K562 (cell line): ENCODE measurements around the gene LRPAP1. TPM values are rescaled to one million over a fixed set of nuclear protein-coding genes. Genes with fewer than 3 reads are reported as not detected.

ENCODE experiments used
- ATAC-seq: fragments of 200-7000 bp; cut with Tn5 transposase; 3 replicates; pipeline ENCODE4 v1.9.1; 2020; ENCODE audit warnings: moderate library complexity
- BruUV-seq: library from RNA; stranded (reverse); fragments of 400-500 nt; replicated peaks from 2 replicates; lab custom pipeline; 2021; lab: Mats Ljungman, UMichigan
- CTCF ChIA-PET: fragments of 300-600 bp; formaldehyde crosslinking; extraction: SDS; loops from one replicate; lab custom pipeline; 2021; ENCODE audit warnings: low intra/inter-chr PET ratio; lab: Yijun Ruan, JAX
- POLR2A ChIA-PET: fragments of 300-600, 350-650 bp; sonication (Branson Sonifier 250); formaldehyde crosslinking; extraction: SDS; loops from one replicate; lab custom pipeline; 2021; ENCODE audit warnings: antibody characterized with exemption, inconsistent platforms; lab: Yijun Ruan, JAX
- DNase-seq, 4 experiments: peaks; one replicate each; pipeline versions ENCODE4 v3.0.0 to v3.0.0-alpha.2; 2011 to 2018; ENCODE audit warnings: low spot score in 3 of 4, mixed read lengths in 3 of 4; ENCODE audit errors: extremely low read depth in 1 of 4
- FAIRE-seq: peaks from 2 replicates; lab custom pipeline; 2011; peaks lifted over from hg19 to GRCh38; lab: Jason Lieb, UNC
- H2AFZ ChIP-seq: 2 replicates; pipeline ENCODE4 v1.6.0; 2011; ENCODE audit warnings: low read depth, low read length, control low read depth, inconsistent platforms
- H3K27ac ChIP-seq: fragments of 200-600 bp; 3 replicates; pipeline ENCODE4 v1.8.0; 2011; ENCODE audit warnings: low read depth, mild to moderate bottlenecking, control low read depth, inconsistent platforms, low read length, moderate library complexity, mixed read lengths; ENCODE audit errors: extremely low read depth
- H3K27me3 ChIP-seq, 2 experiments: fragments of 300-600 bp in 1 of 2; 2 replicates in 1 of 2; 3 replicates in 1 of 2; pipeline versions ENCODE4 v1.6.0 to v1.8.0; 2011; ENCODE audit warnings: inconsistent platforms in 2 of 2, low read length in 2 of 2, mild to moderate bottlenecking in 1 of 2, mixed read lengths in 1 of 2, moderate library complexity in 1 of 2; ENCODE audit not compliant: control insufficient read depth in 2 of 2, insufficient read depth in 2 of 2
- H3K36me3 ChIP-seq: fragments of 300-600 bp; 3 replicates; pipeline ENCODE4 v1.8.0; 2011; ENCODE audit warnings: mild to moderate bottlenecking, low read length, inconsistent platforms; ENCODE audit not compliant: control insufficient read depth, insufficient read depth
- H3K4me1 ChIP-seq, 2 experiments: fragments of 200-600 bp in 1 of 2; replicated peaks in 1 of 2; 2 replicates in 1 of 2; 3 replicates in 1 of 2; pipeline versions ENCODE4 v1.5.1 to v1.8.0; 2011; ENCODE audit warnings: inconsistent platforms in 2 of 2, low read length in 2 of 2, mild to moderate bottlenecking in 1 of 2, mixed read lengths in 1 of 2, moderate library complexity in 1 of 2; ENCODE audit not compliant: control insufficient read depth in 2 of 2, insufficient read depth in 2 of 2
- H3K4me2 ChIP-seq: 2 replicates; pipeline ENCODE4 v1.6.1; 2011; ENCODE audit warnings: low read length, control low read depth, inconsistent platforms, mixed read lengths; ENCODE audit not compliant: insufficient read depth
- H3K4me3 ChIP-seq: fragments of 200-600 bp; sonication (generic), shearing (Covaris generic); 2 replicates; pipeline ENCODE4 v1.5.1; 2016; ENCODE audit warnings: control low read depth, inconsistent platforms
- H3K79me2 ChIP-seq: fragments of 200-600 bp; 3 replicates; pipeline ENCODE4 v1.8.0; 2011; ENCODE audit warnings: low read length, inconsistent platforms; ENCODE audit not compliant: control insufficient read depth, insufficient read depth
- H3K9ac ChIP-seq, 2 experiments: 2 replicates each; pipeline versions ENCODE4 v1.6.0 to v1.6.1; 2011; ENCODE audit warnings: low read depth in 2 of 2, low read length in 2 of 2, control low read depth in 1 of 2, inconsistent platforms in 1 of 2, mild to moderate bottlenecking in 1 of 2, mixed read lengths in 1 of 2; ENCODE audit not compliant: insufficient read depth in 1 of 2
- H3K9me1 ChIP-seq: one replicate; pipeline ENCODE4 v1.6.0; 2011; ENCODE audit warnings: inconsistent platforms, mild to moderate bottlenecking, low read length, moderate library complexity; ENCODE audit not compliant: control insufficient read depth, insufficient read depth
- H3K9me3 ChIP-seq: replicated peaks from 2 replicates; pipeline ENCODE4 v1.5.1; 2011; ENCODE audit warnings: low read depth, low read length, inconsistent platforms; ENCODE audit not compliant: control insufficient read depth, insufficient read depth
- H4K20me1 ChIP-seq: replicated peaks from 2 replicates; pipeline ENCODE4 v1.6.1; 2011; ENCODE audit warnings: low read length, inconsistent platforms, mixed read lengths; ENCODE audit not compliant: control insufficient read depth, insufficient read depth
- POLR2G ChIP-seq: fragments of 200-400 bp; formaldehyde crosslinking; IDR thresholded peaks from 2 replicates; pipeline ENCODE4 v1.6.1; 2017; ENCODE audit warnings: low read depth, mild to moderate bottlenecking, antibody characterized with exemption, low read length, moderate library complexity
- RAD21 ChIP-seq, 2 experiments: fragments of 250-450 bp in 1 of 2; fragments of 450-650 bp in 1 of 2; sonication (Bioruptor Pico) in 1 of 2; formaldehyde crosslinking in 1 of 2; IDR thresholded peaks in 1 of 2; conservative IDR thresholded peaks in 1 of 2; 2 replicates each; pipeline versions ENCODE4 v1.4.0 to v1.8.0; 2020 to 2022; ENCODE audit warnings: mild to moderate bottlenecking in 2 of 2, moderate library complexity in 1 of 2
- TCF7 ChIP-seq: sonication (generic); IDR thresholded peaks from 2 replicates; pipeline ENCODE4 v1.6.1; 2016; ENCODE audit warnings: antibody characterized with exemption, borderline replicate concordance
- ZNF24 ChIP-seq: fragments of 450-650 bp; IDR thresholded peaks from 2 replicates; pipeline ENCODE4 v1.6.1; 2016
- WGBS: fragments of 100-300 bp; shearing (Covaris generic); methylation state at CpG from one replicate; pipeline ENCODE4 v1.1.6; 2016; ENCODE audit warnings: low coverage, mixed read lengths; ENCODE audit not compliant: insufficient coverage; ENCODE audit errors: missing lambda C conversion rate; 5-methylcytosine and 5-hydroxymethylcytosine counted together
- in situ Hi-C: fragments of 300-500 bp; cut with MboI; formaldehyde crosslinking; loops from 4 replicates; pipeline ENCODE4 v1.15.0; 2018; ENCODE audit warnings: inconsistent platforms, mixed read lengths
- intact Hi-C: fragments of 100-400 bp; cut with micrococcal nuclease; formaldehyde crosslinking; loops from 2 replicates; pipeline ENCODE4 v1.14.2; 2022
- polyA plus RNA-seq, 8 experiments: library from polyadenylated mRNA; depleted of rRNA in 4 of 8; stranded (reverse) in 5 of 8; unstranded in 3 of 8; fragments of >200 nt; fragmentation: Nextera tagmentation in 2 of 8; fragmentation: Illumina TruSeq in 1 of 8; extraction: Ambion mirVana in 2 of 8; extraction: Trizol in 1 of 8; gene quantifications; 2 replicates each; pipeline versions ENCODE4 v1.2.1 to v1.2.3, GENCODE V29; 2011 to 2014; ENCODE audit warnings: inconsistent platforms in 1 of 8, missing spikeins in 1 of 8
- total RNA-seq, 7 experiments: library from RNA; depleted of rRNA in 6 of 7; stranded (reverse); fragments of >200 nt in 6 of 7; fragmentation: Illumina TruSeq in 2 of 7; extraction: Trizol in 2 of 7; gene quantifications; 2 replicates each; pipeline versions ENCODE4 v1.2.1 to v1.2.3, GENCODE V29; 2011 to 2021; ENCODE audit warnings: low replicate concordance in 1 of 7
- TF ChIP-seq, protein P1 (sequence below): fragments of 250-450 bp; sonication (Bioruptor Pico); IDR thresholded peaks from 2 replicates; pipeline ENCODE4 v1.6.1; 2021; ENCODE audit warnings: mild to moderate bottlenecking
- TF ChIP-seq, protein P2 (sequence below), 2 experiments: IDR thresholded peaks in 1 of 2; conservative IDR thresholded peaks in 1 of 2; 2 replicates each; pipeline ENCODE4 v1.6.1; 2016; ENCODE audit warnings: low read depth in 2 of 2, mild to moderate bottlenecking in 1 of 2, missing compliant biosample characterization in 1 of 2, missing genetic modification characterization in 1 of 2, moderate library complexity in 1 of 2
- TF ChIP-seq, protein P3 (sequence below): fragments of 450-650 bp; IDR thresholded peaks from 2 replicates; pipeline ENCODE4 v1.6.1; 2016; ENCODE audit warnings: mild to moderate bottlenecking

LRPAP1 gene
- total and polyA plus RNA-seq, 9 of the 15 experiments (the other 6 are each of a cell fraction or from before 2014, with no cell fraction given): 1.1 to 75.5 (median 41.8) TPM

DNA sequence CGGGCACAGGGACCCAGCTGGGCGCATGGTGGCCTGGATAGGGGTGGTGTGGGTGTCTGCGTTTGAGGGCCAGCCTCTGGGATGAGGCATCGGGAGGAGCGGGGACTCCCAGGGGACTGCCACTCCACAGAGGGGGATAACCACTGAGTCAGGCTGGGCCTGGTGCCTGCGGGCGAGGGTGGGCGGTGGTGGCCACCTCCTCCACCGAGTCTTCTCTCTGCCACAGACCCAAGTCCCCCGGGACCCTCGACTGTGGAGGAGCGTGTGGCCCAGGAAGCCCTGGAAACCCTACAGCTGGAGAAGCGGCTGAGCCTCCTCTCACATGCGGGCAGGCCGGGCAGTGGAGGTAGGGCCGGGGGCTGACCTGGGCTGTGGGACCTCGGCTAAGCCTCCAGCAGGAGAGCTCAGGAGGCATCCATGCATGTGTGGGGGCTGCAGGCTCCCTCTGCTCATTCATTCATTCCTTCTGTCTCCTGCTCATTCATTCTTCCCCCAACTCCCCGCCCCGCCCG lies 42.7 kb downstream of the LRPAP1 start:
- H2AFZ ChIP-seq: no peak overlapping the region
- no peak for TF ChIP-seq RAD21 (CRISPR knock-in tag; conservative IDR thresholded peaks at IDR 0.05 in 1 of 2, IDR thresholded peaks at IDR 0.05 in 1 of 2)
- TF ChIP-seq ZNF24: peak; percentile 95
- TF ChIP-seq, protein P1, sequence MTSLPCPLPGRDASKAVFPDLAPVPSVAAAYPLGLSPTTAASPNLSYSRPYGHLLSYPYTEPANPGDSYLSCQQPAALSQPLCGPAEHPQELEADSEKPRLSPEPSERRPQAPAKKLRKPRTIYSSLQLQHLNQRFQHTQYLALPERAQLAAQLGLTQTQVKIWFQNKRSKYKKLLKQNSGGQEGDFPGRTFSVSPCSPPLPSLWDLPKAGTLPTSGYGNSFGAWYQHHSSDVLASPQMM (CRISPR knock-in tag): no peak
- TF ChIP-seq POLR2G: 0 out of 2 replicates have a peak, but pooled peaks have one; percentile 13
- TF ChIP-seq, protein P2, sequence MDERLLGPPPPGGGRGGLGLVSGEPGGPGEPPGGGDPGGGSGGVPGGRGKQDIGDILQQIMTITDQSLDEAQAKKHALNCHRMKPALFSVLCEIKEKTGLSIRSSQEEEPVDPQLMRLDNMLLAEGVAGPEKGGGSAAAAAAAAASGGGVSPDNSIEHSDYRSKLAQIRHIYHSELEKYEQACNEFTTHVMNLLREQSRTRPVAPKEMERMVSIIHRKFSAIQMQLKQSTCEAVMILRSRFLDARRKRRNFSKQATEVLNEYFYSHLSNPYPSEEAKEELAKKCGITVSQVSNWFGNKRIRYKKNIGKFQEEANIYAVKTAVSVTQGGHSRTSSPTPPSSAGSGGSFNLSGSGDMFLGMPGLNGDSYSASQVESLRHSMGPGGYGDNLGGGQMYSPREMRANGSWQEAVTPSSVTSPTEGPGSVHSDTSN (CRISPR knock-in tag; IDR thresholded peaks at IDR 0.05; ENCODE audit: low read depth): no peak
- TF ChIP-seq, protein P2 (tag; conservative IDR thresholded peaks at IDR 0.05; ENCODE audit: low read depth): no peak
- TF ChIP-seq TCF7: no peak
- TF ChIP-seq, protein P3, sequence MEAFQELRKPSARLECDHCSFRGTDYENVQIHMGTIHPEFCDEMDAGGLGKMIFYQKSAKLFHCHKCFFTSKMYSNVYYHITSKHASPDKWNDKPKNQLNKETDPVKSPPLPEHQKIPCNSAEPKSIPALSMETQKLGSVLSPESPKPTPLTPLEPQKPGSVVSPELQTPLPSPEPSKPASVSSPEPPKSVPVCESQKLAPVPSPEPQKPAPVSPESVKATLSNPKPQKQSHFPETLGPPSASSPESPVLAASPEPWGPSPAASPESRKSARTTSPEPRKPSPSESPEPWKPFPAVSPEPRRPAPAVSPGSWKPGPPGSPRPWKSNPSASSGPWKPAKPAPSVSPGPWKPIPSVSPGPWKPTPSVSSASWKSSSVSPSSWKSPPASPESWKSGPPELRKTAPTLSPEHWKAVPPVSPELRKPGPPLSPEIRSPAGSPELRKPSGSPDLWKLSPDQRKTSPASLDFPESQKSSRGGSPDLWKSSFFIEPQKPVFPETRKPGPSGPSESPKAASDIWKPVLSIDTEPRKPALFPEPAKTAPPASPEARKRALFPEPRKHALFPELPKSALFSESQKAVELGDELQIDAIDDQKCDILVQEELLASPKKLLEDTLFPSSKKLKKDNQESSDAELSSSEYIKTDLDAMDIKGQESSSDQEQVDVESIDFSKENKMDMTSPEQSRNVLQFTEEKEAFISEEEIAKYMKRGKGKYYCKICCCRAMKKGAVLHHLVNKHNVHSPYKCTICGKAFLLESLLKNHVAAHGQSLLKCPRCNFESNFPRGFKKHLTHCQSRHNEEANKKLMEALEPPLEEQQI: no peak
- H3K9me1 ChIP-seq: no peaks in the 10 kb centered on the region
- CTCF ChIA-PET: no interaction called here
- no peaks in the 10 kb centered on the region for H3K9me3 ChIP-seq
- H3K9ac ChIP-seq: no peak overlapping the region
- peaks cover 25 to 83% of the 10 kb centered on the region in 2 experiments; a peak in 4 of 5 replicates for H3K27me3 ChIP-seq
- ATAC-seq (peak; percentile 44), FAIRE-seq (no peak), DNase-seq (no peak)
- intact Hi-C loops: no loop called here
- no peak overlapping the region for H3K4me3 ChIP-seq
- no peaks in the 10 kb centered on the region for H3K36me3 ChIP-seq
- H3K4me1 ChIP-seq: peaks cover 0 to 55% of the 10 kb centered on the region in 2 experiments; a peak in 2 of 5 replicates
- H3K4me2 ChIP-seq: no peak overlapping the region
- H4K20me1 ChIP-seq: peaks cover 29% of the 10 kb centered on the region
- POLR2A ChIA-PET: no interaction called here
- no peaks in the 10 kb centered on the region for H3K79me2 ChIP-seq
- in situ Hi-C loops: no loop called here
- no peak overlapping the region for H3K27ac ChIP-seq
- BruUV-seq: no TSS peak
- 4% methylated on average over 17 of the region's 20 CpGs for WGBS
